HFFc6 (cell line): ENCODE measurements around the gene ADGRL3. TPM values are rescaled to one million over a fixed set of nuclear protein-coding genes. Genes with fewer than 3 reads are reported as not detected.

ENCODE experiments used
- DNase-seq: peaks from one replicate; pipeline ENCODE4 v3.0.0-alpha.2; 2018
- H3K27ac Mint-ChIP-seq: 2 replicates; pipeline ENCODE4 v1.8.0; 2020; ENCODE audit warnings: mild to moderate bottlenecking, mixed read lengths
- H3K27me3 Mint-ChIP-seq: 2 replicates; pipeline ENCODE4 v1.8.0; 2021; ENCODE audit warnings: mild to moderate bottlenecking, moderate library complexity, mixed read lengths; ENCODE audit not compliant: insufficient read depth
- H3K36me3 Mint-ChIP-seq: 2 replicates; pipeline ENCODE4 v1.8.0; 2021; ENCODE audit warnings: low read depth, mixed read lengths
- H3K4me1 Mint-ChIP-seq: 2 replicates; pipeline ENCODE4 v1.8.0; 2020; ENCODE audit warnings: low read depth, mixed read lengths
- H3K4me3 Mint-ChIP-seq: 2 replicates; pipeline ENCODE4 v1.8.0; 2020; ENCODE audit warnings: mild to moderate bottlenecking, moderate library complexity, mixed read lengths
- H3K9me3 Mint-ChIP-seq: 2 replicates; pipeline ENCODE4 v1.8.0; 2020; ENCODE audit warnings: mild to moderate bottlenecking, mixed read lengths
- total RNA-seq, 6 experiments: library from RNA; stranded (reverse); fragmentation: NEBNext Ultra II Directional; extraction: Animal tissue kit (Norgen Biotek cat#: 25700); gene quantifications; 2 replicates in 1 of 6; 3 replicates in 5 of 6; pipeline ENCODE4 v1.2.3, GENCODE V29; 2021
- TF ChIP-seq, protein P1 (sequence below): fragments of 200-600 bp; sonication (generic); IDR thresholded peaks from 2 replicates; pipeline ENCODE4 v1.5.0; 2021; ENCODE audit warnings: antibody characterized with exemption, mild to moderate bottlenecking

The ADGRL3 gene
- total RNA-seq, 6 experiments from 2014 or later: not detected

GRCh38 chr4:61389640-61390039 lies 189.5 kb downstream of the ADGRL3 start:
- Mint-ChIP-seq H3K4me1 (no peaks in the 10 kb centered on the region), H3K9me3 (peaks cover 31% of the 10 kb centered on the region), H3K36me3 (no peaks in the 10 kb centered on the region), H3K27ac (no peak overlapping the region), H3K4me3 (no peak overlapping the region), H3K27me3 (no peaks in the 10 kb centered on the region)
- TF ChIP-seq, protein P1, sequence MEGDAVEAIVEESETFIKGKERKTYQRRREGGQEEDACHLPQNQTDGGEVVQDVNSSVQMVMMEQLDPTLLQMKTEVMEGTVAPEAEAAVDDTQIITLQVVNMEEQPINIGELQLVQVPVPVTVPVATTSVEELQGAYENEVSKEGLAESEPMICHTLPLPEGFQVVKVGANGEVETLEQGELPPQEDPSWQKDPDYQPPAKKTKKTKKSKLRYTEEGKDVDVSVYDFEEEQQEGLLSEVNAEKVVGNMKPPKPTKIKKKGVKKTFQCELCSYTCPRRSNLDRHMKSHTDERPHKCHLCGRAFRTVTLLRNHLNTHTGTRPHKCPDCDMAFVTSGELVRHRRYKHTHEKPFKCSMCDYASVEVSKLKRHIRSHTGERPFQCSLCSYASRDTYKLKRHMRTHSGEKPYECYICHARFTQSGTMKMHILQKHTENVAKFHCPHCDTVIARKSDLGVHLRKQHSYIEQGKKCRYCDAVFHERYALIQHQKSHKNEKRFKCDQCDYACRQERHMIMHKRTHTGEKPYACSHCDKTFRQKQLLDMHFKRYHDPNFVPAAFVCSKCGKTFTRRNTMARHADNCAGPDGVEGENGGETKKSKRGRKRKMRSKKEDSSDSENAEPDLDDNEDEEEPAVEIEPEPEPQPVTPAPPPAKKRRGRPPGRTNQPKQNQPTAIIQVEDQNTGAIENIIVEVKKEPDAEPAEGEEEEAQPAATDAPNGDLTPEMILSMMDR: no peak
- no peak for DNase-seq

DNA sequence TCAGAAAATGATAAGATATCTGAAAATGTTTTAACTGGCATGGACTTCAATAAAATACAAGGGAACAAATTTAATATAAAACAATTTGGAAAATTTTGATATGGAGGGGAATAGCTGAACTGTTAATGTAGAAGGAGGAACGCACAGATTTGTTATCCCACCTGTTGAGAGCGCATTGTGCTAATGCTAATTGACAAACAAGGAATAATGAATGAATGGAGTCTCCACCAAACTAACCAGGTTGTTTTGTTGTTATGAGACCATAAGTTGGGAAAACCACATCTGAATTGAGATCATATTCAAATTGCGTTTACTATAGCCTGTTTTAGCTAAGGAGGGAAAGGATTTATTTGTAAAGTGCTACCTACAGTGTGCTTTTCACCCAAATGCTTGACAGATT lies 195.6 kb downstream of the ADGRL3 start:
- Mint-ChIP-seq H3K36me3 (no peaks in the 10 kb centered on the region), H3K4me3 (no peak overlapping the region), H3K27me3 (no peaks in the 10 kb centered on the region), H3K4me1 (no peaks in the 10 kb centered on the region), H3K9me3 (peaks cover 14% of the 10 kb centered on the region), H3K27ac (no peak overlapping the region)
- DNase-seq: no peak
- TF ChIP-seq, protein P1: no peak

- DNase-seq: no peak
- H3K4me1 Mint-ChIP-seq: no peaks in the 10 kb centered on the region
- H3K36me3 Mint-ChIP-seq: no peaks in the 10 kb centered on the region
- TF ChIP-seq, protein P1: no peak
- H3K4me3 Mint-ChIP-seq: no peak overlapping the region
- peaks cover 14% of the 10 kb centered on the region for H3K9me3 Mint-ChIP-seq
- H3K27me3 Mint-ChIP-seq: no peaks in the 10 kb centered on the region
- no peak overlapping the region for H3K27ac Mint-ChIP-seq
Observed at GRCh38 chr4:61397174-61397573, 197.0 kb downstream of the ADGRL3 start.

DNA sequence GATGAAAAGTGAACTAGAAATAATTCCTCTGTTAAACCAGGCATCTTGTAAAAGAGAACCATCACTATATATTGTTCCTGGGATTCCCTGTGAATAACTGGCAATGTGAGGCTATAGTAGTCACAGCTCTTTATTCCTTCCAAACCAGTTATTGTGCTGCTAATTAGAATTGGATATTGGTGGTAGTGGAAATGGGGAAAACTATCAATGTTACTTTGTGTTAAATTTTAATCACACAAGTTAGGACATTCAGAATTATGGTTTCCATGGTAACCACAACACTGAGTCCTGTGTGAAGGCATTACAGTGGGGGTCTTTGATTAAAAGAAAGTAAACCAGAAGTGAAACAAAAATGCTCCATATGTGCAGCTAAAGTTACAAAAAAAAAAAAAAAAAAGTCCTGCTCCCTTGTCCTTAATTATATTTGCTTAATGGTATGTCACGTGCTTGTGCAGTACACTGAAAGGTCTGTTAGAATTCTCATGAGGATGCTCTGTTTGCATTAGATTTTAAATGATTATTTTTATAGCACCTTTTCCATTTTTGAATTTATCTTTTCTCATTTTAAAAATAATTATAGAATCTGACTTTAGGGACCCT lies 200.4 kb downstream of the ADGRL3 start:
- TF ChIP-seq, protein P1: no peak
- H3K4me1 Mint-ChIP-seq: no peaks in the 10 kb centered on the region
- H3K36me3 Mint-ChIP-seq: no peaks in the 10 kb centered on the region
- H3K4me3 Mint-ChIP-seq: no peak overlapping the region
- H3K27me3 Mint-ChIP-seq: no peaks in the 10 kb centered on the region
- DNase-seq: no peak
- H3K27ac Mint-ChIP-seq: no peak overlapping the region
- peaks cover 9% of the 10 kb centered on the region for H3K9me3 Mint-ChIP-seq

GRCh38 chr4:61401771-61402170 lies 201.6 kb downstream of the ADGRL3 start:
- DNase-seq: no peak
- TF ChIP-seq, protein P1: no peak
- Mint-ChIP-seq H3K9me3 (peaks cover 9% of the 10 kb centered on the region), H3K27me3 (no peaks in the 10 kb centered on the region), H3K36me3 (no peaks in the 10 kb centered on the region), H3K27ac (no peak overlapping the region), H3K4me1 (no peaks in the 10 kb centered on the region), H3K4me3 (no peak overlapping the region)
